HepG2 (cell line): ENCODE data around the gene NKAIN4. TPM values are rescaled to one million over a fixed set of nuclear protein-coding genes. Genes with fewer than 3 reads are reported as not detected.

ENCODE experiments used
- ATAC-seq: fragments of 200-7000 bp; cut with Tn5 transposase; 3 replicates; pipeline ENCODE4 v1.9.1; 2020; ENCODE audit warnings: mild to moderate bottlenecking, moderate library complexity
- BruUV-seq: library from RNA; stranded (reverse); fragments of 400-500 nt; replicated peaks from 2 replicates; lab custom pipeline; 2021; lab: Mats Ljungman, UMichigan
- CTCF ChIA-PET: fragments of 300-600 bp; formaldehyde crosslinking; extraction: SDS; loops from one replicate; lab custom pipeline; 2021; ENCODE audit warnings: low total read pairs, inconsistent platforms, low intra/inter-chr PET ratio; lab: Yijun Ruan, JAX
- POLR2A ChIA-PET: fragments of 350-600 bp; sonication (Branson Sonifier 250); formaldehyde crosslinking; loops from one replicate; lab custom pipeline; 2020; ENCODE audit warnings: antibody characterized with exemption, inconsistent platforms; lab: Yijun Ruan, JAX
- DNase-seq: peaks from one replicate; pipeline ENCODE4 v3.0.0-alpha.2; 2015; ENCODE audit warnings: low spot score
- FAIRE-seq: peaks from 3 replicates; lab custom pipeline; 2011; peaks lifted over from hg19 to GRCh38; lab: Jason Lieb, UNC
- H2AFZ ChIP-seq: one replicate; pipeline ENCODE4 v1.6.1; 2011; ENCODE audit warnings: low read length, inconsistent platforms
- H3K27ac ChIP-seq: fragments of 300-600 bp; 3 replicates; pipeline ENCODE4 v1.8.0; 2011; ENCODE audit warnings: mixed run types, mild to moderate bottlenecking, mixed read lengths, low read length, inconsistent platforms; ENCODE audit not compliant: insufficient read depth; ENCODE audit errors: extremely low read length
- H3K27me3 ChIP-seq, 2 experiments: fragments of 200-600 bp in 1 of 2; 2 replicates in 1 of 2; 3 replicates in 1 of 2; pipeline versions ENCODE4 v1.6.0 to v1.8.0; 2011; ENCODE audit warnings: low read length in 2 of 2, mild to moderate bottlenecking in 2 of 2, moderate library complexity in 2 of 2, inconsistent platforms in 1 of 2; ENCODE audit not compliant: insufficient read depth in 2 of 2, control insufficient read depth in 1 of 2
- H3K36me3 ChIP-seq, 2 experiments: fragments of 200-600 bp in 1 of 2; replicated peaks in 1 of 2; 2 replicates in 1 of 2; 3 replicates in 1 of 2; pipeline versions ENCODE4 v1.5.1 to v1.8.0; 2011; ENCODE audit warnings: low read length in 2 of 2, inconsistent platforms in 1 of 2; ENCODE audit not compliant: insufficient read depth in 2 of 2, control insufficient read depth in 1 of 2
- H3K4me1 ChIP-seq: 2 replicates; pipeline ENCODE4 v1.5.1; 2012; ENCODE audit warnings: low read length, inconsistent platforms; ENCODE audit not compliant: insufficient read depth
- H3K4me2 ChIP-seq: 2 replicates; pipeline ENCODE4 v1.6.0; 2011; ENCODE audit warnings: low read depth, low read length, inconsistent platforms
- H3K4me3 ChIP-seq, 3 experiments: fragments of 200-600 bp in 1 of 3; sonication (generic), shearing (Covaris generic) in 1 of 3; replicated peaks in 1 of 3; 2 replicates each; pipeline ENCODE4 v1.5.1; 2011 to 2016; ENCODE audit warnings: low read length in 3 of 3, inconsistent platforms in 2 of 3, low read depth in 2 of 3, mild to moderate bottlenecking in 2 of 3, control low read depth in 1 of 3, mixed read lengths in 1 of 3; ENCODE audit not compliant: insufficient read depth in 1 of 3
- H3K79me2 ChIP-seq: one replicate; pipeline ENCODE4 v1.6.1; 2011; ENCODE audit warnings: low read length, inconsistent platforms; ENCODE audit not compliant: insufficient read depth
- H3K9ac ChIP-seq: 2 replicates; pipeline ENCODE4 v1.6.0; 2011; ENCODE audit warnings: mild to moderate bottlenecking, low read depth, low read length, inconsistent platforms; ENCODE audit not compliant: insufficient read depth
- H3K9me3 ChIP-seq: 2 replicates; pipeline ENCODE4 v1.5.1; 2012; ENCODE audit warnings: mild to moderate bottlenecking, low read length
- H4K20me1 ChIP-seq: 2 replicates; pipeline ENCODE4 v1.6.0; 2011; ENCODE audit warnings: inconsistent platforms, mild to moderate bottlenecking, low read length, moderate library complexity; ENCODE audit not compliant: insufficient read depth
- BATF2 ChIP-seq: sonication (generic); formaldehyde crosslinking; IDR thresholded peaks from 2 replicates; pipeline ENCODE4 v1.8.0; 2022; ENCODE audit warnings: mild to moderate bottlenecking, missing genetic modification reagents, moderate library complexity
- FOXO4 ChIP-seq: sonication (generic); formaldehyde crosslinking; conservative IDR thresholded peaks from 2 replicates; pipeline ENCODE4 v1.8.1; 2023; ENCODE audit warnings: missing genetic modification reagents
- HCFC1 ChIP-seq: fragments of 150-350 bp; IDR thresholded peaks from 2 replicates; pipeline ENCODE4 v1.6.1; 2014; ENCODE audit warnings: low read depth, low read length
- KDM5B ChIP-seq: sonication (generic); formaldehyde crosslinking; IDR thresholded peaks from 2 replicates; pipeline ENCODE4 v1.4.0; 2020; ENCODE audit warnings: missing genetic modification reagents, mild to moderate bottlenecking, borderline replicate concordance
- MLX ChIP-seq: IDR thresholded peaks from 2 replicates; pipeline ENCODE4 v1.6.1; 2016
- PLRG1 ChIP-seq: fragments of 450-650 bp; conservative IDR thresholded peaks from 2 replicates; pipeline ENCODE4 v1.6.1; 2016
- PREB ChIP-seq: sonication (generic); formaldehyde crosslinking; IDR thresholded peaks from 2 replicates; pipeline ENCODE4 v1.4.0; 2020; ENCODE audit warnings: missing genetic modification reagents
- RBFOX2 ChIP-seq: fragments of 200-400 bp; formaldehyde crosslinking; IDR thresholded peaks from 2 replicates; pipeline ENCODE4 v1.6.1; 2017; ENCODE audit warnings: low read depth, mild to moderate bottlenecking, low read length
- TSC22D2 ChIP-seq: sonication (generic); formaldehyde crosslinking; IDR thresholded peaks from 2 replicates; pipeline ENCODE4 v1.5.1; 2020; ENCODE audit warnings: missing genetic modification reagents, mild to moderate bottlenecking, borderline replicate concordance
- ZBTB42 ChIP-seq: sonication (generic); formaldehyde crosslinking; IDR thresholded peaks from 2 replicates; pipeline ENCODE4 v1.5.0; 2020; ENCODE audit warnings: mild to moderate bottlenecking, missing genetic modification reagents
- ZHX1 ChIP-seq: sonication (generic); formaldehyde crosslinking; IDR thresholded peaks from 2 replicates; pipeline ENCODE4 v1.8.1; 2022; ENCODE audit warnings: low read depth, mild to moderate bottlenecking, missing genetic modification reagents
- ZMYM4 ChIP-seq: sonication (generic); formaldehyde crosslinking; IDR thresholded peaks from 2 replicates; pipeline ENCODE4 v1.8.1; 2023; ENCODE audit warnings: mild to moderate bottlenecking, missing genetic modification reagents
- ZNF234 ChIP-seq: sonication (generic); formaldehyde crosslinking; conservative IDR thresholded peaks from 2 replicates; pipeline ENCODE4 v1.5.1; 2020; ENCODE audit warnings: mild to moderate bottlenecking, missing genetic modification reagents
- ZNF563 ChIP-seq: sonication (generic); formaldehyde crosslinking; IDR thresholded peaks from 2 replicates; pipeline ENCODE4 v1.8.0; 2022; ENCODE audit warnings: mild to moderate bottlenecking, moderate library complexity, missing genetic modification reagents
- ZSCAN20 ChIP-seq: sonication (generic); formaldehyde crosslinking; IDR thresholded peaks from 2 replicates; pipeline ENCODE4 v1.4.0; 2020; ENCODE audit warnings: missing genetic modification reagents, mild to moderate bottlenecking, borderline replicate concordance
- WGBS: methylation state at CpG from one replicate; pipeline ENCODE4 v1.1.6; 2017; ENCODE audit warnings: low lambda C conversion rate; 5-methylcytosine and 5-hydroxymethylcytosine counted together
- in situ Hi-C: cut with HindIII; loops from 2 replicates; pipeline ENCODE4 v1.10.0; 2017; ENCODE audit warnings: low pct_unique_long_range_greater_than_20kb; ENCODE audit not compliant: extremely low pct_ligation_motif_present
- intact Hi-C: fragments of 100-400 bp; cut with micrococcal nuclease; formaldehyde crosslinking; loops from one replicate; pipeline ENCODE4 v1.10.0; 2022; ENCODE audit not compliant: unreplicated experiment
- polyA plus RNA-seq, 8 experiments: library from polyadenylated mRNA; depleted of rRNA in 3 of 8; stranded (reverse) in 7 of 8; unstranded in 1 of 8; fragments of >200 nt; fragmentation: Illumina TruSeq in 4 of 8; extraction: Trizol in 4 of 8; gene quantifications; 2 replicates each; pipeline versions ENCODE4 v1.2.1 to v1.2.3, GENCODE V29; 2011 to 2016; ENCODE audit warnings: low read depth in 4 of 8, missing spikeins in 1 of 8, mixed read lengths in 1 of 8; ENCODE audit not compliant: insufficient read depth in 1 of 8
- total RNA-seq, 5 experiments: library from RNA; depleted of rRNA; stranded (reverse); fragments of >200 nt; fragmentation: Illumina TruSeq; extraction: Trizol; gene quantifications; 2 replicates each; pipeline ENCODE4 v1.2.3, GENCODE V29; 2016; ENCODE audit warnings: low read depth in 1 of 5

Gene NKAIN4
- total and polyA plus RNA-seq, 2 of the 13 experiments (the other 11 are each of a cell fraction or from before 2014, with no cell fraction given): not detected

GRCh38 chr20:63287697-63288580 is 33.7 kb upstream of the NKAIN4 start:
- ChIA-PET CTCF (no interaction called here), POLR2A (no interaction called here)
- peaks cover 7% of the 10 kb centered on the region; the same call in 1 of the 2 replicates for H4K20me1 ChIP-seq
- no peak overlapping the region for H3K4me2 ChIP-seq
- in situ Hi-C loops: no loop called here
- no peak overlapping the region for H3K27ac ChIP-seq
- BruUV-seq: no TSS peak
- ATAC-seq (no peak), FAIRE-seq (no peak), DNase-seq (no peak)
- 97% methylated on average over 55 of the region's 55 CpGs for WGBS
- H2AFZ ChIP-seq: no peak overlapping the region
- no peak overlapping the region for H3K9ac ChIP-seq
- H3K36me3 ChIP-seq: peaks cover 29 to 41% of the 10 kb centered on the region in 2 experiments
- intact Hi-C loops: no loop called here
- peaks cover 15% of the 10 kb centered on the region for H3K4me1 ChIP-seq
- peaks cover 0 to 14% of the 10 kb centered on the region in 2 experiments; a peak in 3 of 5 replicates for H3K27me3 ChIP-seq
- H3K4me3 ChIP-seq: no peak overlapping the region
- no peaks in the 10 kb centered on the region for H3K9me3 ChIP-seq
- no peaks in the 10 kb centered on the region for H3K79me2 ChIP-seq
- TF ChIP-seq TSC22D2 (no peak), ZMYM4 (CRISPR knock-in tag) (no peak), MLX (CRISPR knock-in tag) (no peak), PLRG1 (no peak), ZNF234 (CRISPR knock-in tag) (no peak), RBFOX2 (peak; percentile 63), PREB (no peak), ZBTB42 (CRISPR knock-in tag) (no peak), HCFC1 (no peak), KDM5B (CRISPR knock-in tag) (0 out of 2 replicates have a peak, but pooled peaks have one; percentile 5), ZNF563 (CRISPR knock-in tag) (no peak), FOXO4 (0 out of 2 replicates have a peak, but pooled peaks have one; percentile 80), BATF2 (CRISPR knock-in tag) (0 out of 2 replicates have a peak, but pooled peaks have one; percentile 10), ZSCAN20 (CRISPR knock-in tag) (no peak), ZHX1 (peak; percentile 54; the same call in 1 of the 2 replicates)
